Endothelial cell (in vitro differentiated cells): ENCODE results near the gene CACNA2D3. TPM values are rescaled to one million over a fixed set of nuclear protein-coding genes. Genes with fewer than 3 reads are reported as not detected.

Experiments
- DNase-seq: peaks from one replicate; pipeline ENCODE4 v3.0.0; 2021; ENCODE audit warnings: low spot score
- H3K27ac Mint-ChIP-seq: one replicate; pipeline ENCODE4 v1.8.0; 2021; ENCODE audit warnings: mixed read lengths, inconsistent platforms; ENCODE audit not compliant: unreplicated experiment
- H3K27me3 Mint-ChIP-seq: one replicate; pipeline ENCODE4 v1.8.0; 2021; ENCODE audit warnings: mild to moderate bottlenecking, moderate library complexity, mixed read lengths, inconsistent platforms; ENCODE audit not compliant: unreplicated experiment
- H3K36me3 Mint-ChIP-seq: one replicate; pipeline ENCODE4 v1.8.0; 2021; ENCODE audit warnings: mild to moderate bottlenecking, low read depth, mixed read lengths, inconsistent platforms; ENCODE audit not compliant: unreplicated experiment
- H3K4me1 Mint-ChIP-seq: one replicate; pipeline ENCODE4 v1.8.0; 2021; ENCODE audit warnings: mild to moderate bottlenecking, mixed read lengths, inconsistent platforms; ENCODE audit not compliant: unreplicated experiment
- H3K4me3 Mint-ChIP-seq: one replicate; pipeline ENCODE4 v1.8.0; 2021; ENCODE audit warnings: mild to moderate bottlenecking, mixed read lengths, inconsistent platforms; ENCODE audit not compliant: unreplicated experiment
- H3K9me3 Mint-ChIP-seq: one replicate; pipeline ENCODE4 v1.8.0; 2021; ENCODE audit warnings: mixed read lengths, inconsistent platforms; ENCODE audit not compliant: unreplicated experiment
- CTCF ChIP-seq: fragments of 200-600 bp; sonication (generic); IDR thresholded peaks from one replicate; pipeline ENCODE4 v1.5.0; 2021; ENCODE audit warnings: antibody characterized with exemption; ENCODE audit not compliant: unreplicated experiment
- total RNA-seq: library from RNA; stranded (reverse); fragmentation: NEBNext Ultra II Directional; extraction: Animal tissue kit (Norgen Biotek cat#: 25700); gene quantifications from one replicate; pipeline ENCODE4 v1.2.1, GENCODE V29; 2021; ENCODE audit not compliant: unreplicated experiment

CACNA2D3 gene
- total RNA-seq, 1 donor from 2014 or later: 0.46 TPM

- Mint-ChIP-seq H3K4me3 (no peak overlapping the region), H3K27me3 (peaks cover 3% of the 10 kb centered on the region), H3K27ac (no peak overlapping the region), H3K36me3 (no peaks in the 10 kb centered on the region), H3K9me3 (no peaks in the 10 kb centered on the region), H3K4me1 (peaks cover 7% of the 10 kb centered on the region)
- no peak for DNase-seq
- TF ChIP-seq CTCF: no peak
These were observed 473.7 kb downstream of the CACNA2D3 start for GRCh38 chr3:54596087-54596486.

- Mint-ChIP-seq H3K4me1 (peaks cover 12% of the 10 kb centered on the region), H3K4me3 (no peak overlapping the region), H3K36me3 (no peaks in the 10 kb centered on the region), H3K9me3 (no peaks in the 10 kb centered on the region), H3K27ac (no peak overlapping the region), H3K27me3 (peaks cover 3% of the 10 kb centered on the region)
- TF ChIP-seq CTCF: no peak
- no peak for DNase-seq
These were observed 477.4 kb downstream of the CACNA2D3 start for GRCh38 chr3:54599716-54600115.

- Mint-ChIP-seq H3K4me1 (peaks cover 12% of the 10 kb centered on the region), H3K27me3 (peaks cover 1% of the 10 kb centered on the region), H3K4me3 (no peak overlapping the region), H3K27ac (no peak overlapping the region), H3K9me3 (no peaks in the 10 kb centered on the region), H3K36me3 (no peaks in the 10 kb centered on the region)
- TF ChIP-seq CTCF: no peak
- no peak for DNase-seq
These were observed 478.3 kb downstream of the CACNA2D3 start for GRCh38 chr3:54600441-54601204.

GRCh38 chr3:54604495-54604894 lies 482.1 kb downstream of the CACNA2D3 start:
- peaks cover 1% of the 10 kb centered on the region for H3K27me3 Mint-ChIP-seq
- H3K27ac Mint-ChIP-seq: no peak overlapping the region
- H3K36me3 Mint-ChIP-seq: peaks cover 7% of the 10 kb centered on the region
- peaks cover 11% of the 10 kb centered on the region for H3K4me1 Mint-ChIP-seq
- no peak overlapping the region for H3K4me3 Mint-ChIP-seq
- TF ChIP-seq CTCF: no peak
- no peaks in the 10 kb centered on the region for H3K9me3 Mint-ChIP-seq
- no peak for DNase-seq

GRCh38 chr3:54608041-54608440 lies 485.7 kb downstream of the CACNA2D3 start:
- Mint-ChIP-seq H3K9me3 (no peaks in the 10 kb centered on the region), H3K27me3 (peaks cover 1% of the 10 kb centered on the region), H3K27ac (no peak overlapping the region), H3K36me3 (peaks cover 7% of the 10 kb centered on the region), H3K4me1 (peaks cover 9% of the 10 kb centered on the region), H3K4me3 (no peak overlapping the region)
- no peak for TF ChIP-seq CTCF
- no peak for DNase-seq
